GM21737 (cell line): ENCODE results near the gene RING1.

Source experiments
- ATAC-seq: cut with Tn5 transposase; IDR thresholded peaks from one replicate; pipeline ENCODE4 v1.9.1; 2021; ENCODE audit warnings: mild to moderate bottlenecking, moderate library complexity; ENCODE audit not compliant: unreplicated experiment

The RING1 gene

DNA sequence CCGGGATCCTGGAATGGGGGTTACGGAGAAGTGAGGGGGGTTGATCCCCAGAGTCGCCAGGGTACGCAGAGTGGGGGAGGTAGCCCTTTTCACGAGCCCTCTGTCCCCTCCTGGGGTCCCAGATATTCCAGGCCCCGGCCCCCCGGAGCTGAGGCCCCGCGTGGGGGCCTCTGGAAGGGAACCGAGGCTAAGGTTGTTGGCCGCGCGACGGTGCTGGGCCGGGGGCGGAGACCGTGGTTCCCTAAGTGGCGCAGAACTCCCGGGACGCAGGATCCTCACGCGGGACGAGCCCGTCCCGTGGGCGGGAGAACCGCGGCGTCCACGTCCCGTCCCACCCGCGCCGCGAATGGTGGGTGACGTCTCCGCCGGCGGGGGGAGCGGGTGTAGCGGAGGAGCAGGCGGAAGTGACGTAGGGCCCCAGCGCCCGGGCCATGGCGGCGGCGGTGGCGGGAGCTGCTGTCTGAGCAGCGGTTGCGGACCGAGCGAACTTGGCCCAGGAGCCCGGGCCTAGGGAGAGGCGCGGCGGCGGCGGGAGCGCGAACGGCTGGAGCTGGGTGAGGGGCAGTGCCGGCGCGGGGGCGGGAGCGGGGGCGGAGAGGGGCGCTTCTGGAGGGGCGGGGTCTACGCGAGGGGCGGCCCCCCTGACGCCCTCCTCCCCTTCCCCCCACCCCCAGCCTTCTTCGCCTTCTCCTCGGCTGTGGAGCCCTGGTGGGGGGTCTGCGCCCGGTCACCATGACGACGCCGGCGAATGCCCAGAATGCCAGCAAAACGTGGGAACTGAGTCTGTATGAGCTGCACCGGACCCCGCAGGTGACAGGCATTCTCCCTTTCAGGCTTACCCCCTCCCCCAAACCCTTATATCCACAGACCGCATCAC, at the start of gene RING1:
RING1 (plus strand) TSS at position 410 of the 877 bp plus-strand sequence; CDS start at position 733, 323 bp downstream.
- no peak for ATAC-seq

DNA sequence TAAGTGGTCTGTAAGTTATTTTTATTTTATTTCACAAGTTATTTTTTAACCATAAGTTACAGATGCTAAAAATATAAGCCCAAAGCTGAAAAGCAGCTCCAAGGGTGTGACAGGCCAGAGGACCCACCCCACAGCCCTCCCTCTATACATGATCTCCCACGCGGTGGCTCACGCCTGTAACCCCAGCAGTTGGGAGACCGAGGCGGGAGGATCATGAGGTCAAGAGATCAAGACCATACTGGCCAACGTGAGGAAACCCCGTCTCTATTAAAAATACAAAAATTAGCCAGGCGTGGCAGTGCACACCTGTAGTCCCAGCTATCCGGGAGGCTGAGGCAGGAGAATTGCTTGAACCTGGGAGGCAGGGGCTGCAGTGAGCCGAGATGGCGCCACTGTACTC, 48.2 kb upstream of the RING1 start:
- no peak for ATAC-seq

- ATAC-seq = no peak
These were observed 47.5 kb upstream of the RING1 start for GRCh38 chr6:33160728-33161344.

GRCh38 chr6:33161354-33162331, 46.7 kb upstream of the RING1 start:
- ATAC-seq = peak; percentile 73

GRCh38 chr6:33163540-33163939, 44.8 kb upstream of the RING1 start:
- ATAC-seq = no peak

- ATAC-seq = no peak
These were observed 44.1 kb upstream of the RING1 start for GRCh38 chr6:33164176-33164575.

GRCh38 chr6:33164665-33165373, 43.5 kb upstream of the RING1 start:
- no peak for ATAC-seq

DNA sequence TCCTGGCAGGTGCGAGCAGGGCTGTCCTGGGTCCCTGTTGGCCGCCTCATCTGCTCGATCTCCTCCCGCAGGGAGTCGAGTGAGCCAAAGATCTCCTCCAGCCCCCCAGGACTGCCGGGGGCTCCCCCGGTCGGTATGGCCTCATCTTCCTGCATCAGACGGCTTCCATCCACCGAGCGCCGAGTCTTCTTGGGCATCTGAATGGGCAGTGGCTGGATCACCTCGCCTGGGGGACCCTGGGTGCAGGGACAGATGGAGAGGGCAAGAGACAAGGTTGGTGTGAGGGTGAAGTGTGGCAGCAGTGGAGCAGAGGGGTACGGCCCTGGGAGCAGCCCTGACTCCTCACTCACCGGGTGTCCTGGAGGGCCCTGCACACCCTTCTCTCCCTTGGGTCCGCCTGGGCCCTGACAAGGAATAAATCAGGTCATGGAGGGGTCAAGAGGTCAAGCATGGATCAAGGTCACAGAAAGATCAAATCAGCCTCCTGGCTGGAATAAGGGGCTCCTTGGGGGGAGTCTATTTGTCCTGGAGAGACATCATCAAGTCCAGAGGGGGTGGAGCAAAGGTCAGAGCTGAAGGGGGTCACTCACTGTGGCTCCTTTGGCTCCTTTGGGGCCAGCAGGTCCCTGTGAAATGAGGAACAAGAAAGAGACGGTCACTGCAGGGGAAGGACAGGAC, 42.6 kb upstream of the RING1 start:
- no peak for ATAC-seq

DNA sequence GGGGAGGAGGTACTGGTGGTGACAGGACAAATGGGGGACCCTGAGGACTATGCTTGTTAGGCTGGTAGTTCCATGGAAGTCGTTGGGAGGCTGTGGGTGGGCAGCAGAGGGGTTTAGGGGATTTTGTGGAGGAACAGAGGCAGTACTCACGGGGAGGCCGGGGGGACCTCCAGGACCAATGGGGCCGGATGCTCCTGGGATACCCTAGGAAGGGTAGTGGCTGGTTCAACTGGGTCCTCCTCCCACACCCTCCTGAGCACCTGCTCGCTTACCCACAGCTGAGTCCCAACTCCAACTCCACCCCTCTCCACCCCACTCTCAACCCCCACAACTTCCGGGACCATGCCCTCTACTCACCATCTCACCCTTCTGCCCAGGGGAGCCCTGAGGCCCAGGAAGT, 41.9 kb upstream of the RING1 start:
- no peak for ATAC-seq

DNA sequence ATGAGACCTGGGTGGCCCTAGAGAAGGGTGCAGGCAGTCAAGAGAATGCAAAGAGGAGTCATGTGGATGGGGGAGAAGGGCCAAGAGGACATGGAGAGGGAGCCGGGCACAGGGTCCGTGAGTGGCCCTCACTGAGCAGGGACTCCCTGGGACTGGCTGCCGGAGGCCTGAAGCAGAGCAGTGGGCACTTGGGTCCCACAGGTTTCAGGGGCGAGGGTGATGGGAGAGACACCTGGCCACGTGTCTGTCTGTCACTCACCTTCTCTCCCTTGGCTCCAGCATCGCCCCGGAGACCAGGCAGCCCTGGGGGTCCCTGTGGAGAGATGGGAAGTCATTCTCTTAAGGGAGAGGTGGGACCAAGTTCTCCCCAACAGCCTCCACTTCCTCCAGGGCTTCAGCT, 41.5 kb upstream of the RING1 start:
- no peak for ATAC-seq

DNA sequence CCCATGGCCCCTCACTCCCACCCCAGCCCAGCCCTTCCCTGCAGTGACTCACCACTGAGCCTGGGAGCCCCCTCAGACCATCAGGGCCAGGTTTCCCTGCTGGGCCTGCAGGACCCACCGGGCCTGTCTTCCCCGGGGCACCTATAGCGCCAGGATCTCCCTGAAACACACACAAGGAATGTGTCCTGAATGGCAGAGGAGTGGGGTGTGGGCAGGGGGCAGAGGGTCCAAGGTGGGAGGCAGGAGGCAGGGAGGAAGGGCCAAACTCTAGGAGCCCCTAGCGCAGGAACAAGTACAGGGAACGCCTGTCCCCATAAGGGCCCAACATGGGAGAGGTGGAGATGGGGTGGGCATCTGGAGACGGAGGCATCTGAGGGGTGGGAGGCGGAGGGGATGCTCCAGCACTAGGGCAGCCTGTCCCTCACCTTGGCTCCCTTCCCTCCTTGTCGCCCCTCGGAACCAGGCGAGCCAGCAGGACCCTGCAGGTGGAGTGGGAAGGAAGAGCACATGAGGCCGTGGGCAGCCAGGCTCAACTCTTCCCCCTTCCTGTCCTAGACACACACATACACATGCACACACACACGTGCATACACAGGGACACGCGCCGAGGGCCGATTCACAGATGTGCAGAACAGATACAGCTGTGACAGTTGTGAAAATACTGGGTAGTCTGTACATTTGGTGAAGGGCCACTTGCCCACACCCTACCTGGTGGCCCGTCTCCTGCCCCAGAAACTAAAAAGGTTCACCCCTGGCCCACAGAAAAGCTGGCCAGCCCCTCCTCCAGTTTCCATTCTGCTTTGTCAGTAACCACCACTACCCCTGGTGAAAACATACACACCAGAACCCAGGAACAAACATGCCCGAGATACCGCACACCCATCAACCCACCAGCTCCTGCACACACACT, 40.7 kb upstream of the RING1 start:
- no peak for ATAC-seq

DNA sequence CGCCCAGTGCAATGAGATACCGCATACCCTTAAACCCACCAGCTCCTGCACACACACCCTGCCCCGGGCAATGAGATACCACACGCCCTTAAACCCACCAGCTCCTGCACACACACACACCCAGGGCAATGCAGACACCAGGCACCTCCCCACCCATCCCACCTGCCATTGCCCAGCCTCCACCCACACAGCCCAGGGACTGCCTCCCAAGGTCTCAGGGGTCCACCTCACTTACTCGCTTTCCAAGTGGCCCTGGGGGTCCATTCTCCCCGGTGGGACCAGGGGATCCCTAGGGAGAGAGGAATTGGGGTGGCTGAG, 40.1 kb upstream of the RING1 start:
- ATAC-seq = no peak

- ATAC-seq = no peak
These were observed 39.7 kb upstream of the RING1 start for GRCh38 chr6:33168639-33169038.

- ATAC-seq = no peak
These were observed 38.8 kb upstream of the RING1 start for GRCh38 chr6:33169291-33170175.

DNA sequence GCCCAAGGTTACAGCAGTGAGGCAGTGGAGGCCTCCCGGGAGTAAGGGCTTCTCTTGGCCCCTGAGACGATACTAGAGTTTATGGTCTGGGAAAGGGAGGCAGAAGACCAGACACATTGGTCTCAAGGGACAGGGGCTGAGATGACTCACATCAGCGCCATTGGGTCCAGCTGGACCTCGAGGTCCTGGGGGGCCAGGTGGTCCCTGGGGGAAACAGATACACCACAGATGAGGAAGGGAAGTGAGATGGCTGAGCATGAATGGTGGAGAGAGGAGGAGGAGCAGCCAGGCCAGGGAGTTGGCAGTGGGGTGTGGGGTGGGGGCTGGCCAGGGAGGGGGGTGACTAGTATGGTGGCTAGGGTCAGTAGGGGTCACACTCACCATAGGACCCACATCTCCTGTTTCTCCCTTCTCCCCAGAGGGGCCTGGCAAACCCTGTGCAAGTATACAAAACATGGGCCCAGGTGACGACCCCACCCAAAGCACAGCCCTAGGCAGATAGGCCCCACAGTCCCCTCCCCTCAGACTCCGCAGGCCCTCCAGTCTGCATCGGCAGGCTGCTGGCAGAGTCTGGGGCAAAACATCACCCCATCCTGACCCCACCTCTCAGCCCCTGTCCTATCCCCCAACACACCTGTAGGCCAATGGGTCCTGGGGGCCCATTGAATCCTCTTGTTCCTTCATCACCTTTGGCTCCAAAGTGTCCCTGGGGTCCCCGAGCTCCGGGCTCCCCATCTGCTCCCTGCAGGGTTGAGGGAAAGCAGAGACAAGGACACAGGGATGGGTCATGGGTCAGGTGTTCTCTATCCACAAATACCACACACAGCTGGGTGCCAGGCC, 37.9 kb upstream of the RING1 start:
- no peak for ATAC-seq

DNA sequence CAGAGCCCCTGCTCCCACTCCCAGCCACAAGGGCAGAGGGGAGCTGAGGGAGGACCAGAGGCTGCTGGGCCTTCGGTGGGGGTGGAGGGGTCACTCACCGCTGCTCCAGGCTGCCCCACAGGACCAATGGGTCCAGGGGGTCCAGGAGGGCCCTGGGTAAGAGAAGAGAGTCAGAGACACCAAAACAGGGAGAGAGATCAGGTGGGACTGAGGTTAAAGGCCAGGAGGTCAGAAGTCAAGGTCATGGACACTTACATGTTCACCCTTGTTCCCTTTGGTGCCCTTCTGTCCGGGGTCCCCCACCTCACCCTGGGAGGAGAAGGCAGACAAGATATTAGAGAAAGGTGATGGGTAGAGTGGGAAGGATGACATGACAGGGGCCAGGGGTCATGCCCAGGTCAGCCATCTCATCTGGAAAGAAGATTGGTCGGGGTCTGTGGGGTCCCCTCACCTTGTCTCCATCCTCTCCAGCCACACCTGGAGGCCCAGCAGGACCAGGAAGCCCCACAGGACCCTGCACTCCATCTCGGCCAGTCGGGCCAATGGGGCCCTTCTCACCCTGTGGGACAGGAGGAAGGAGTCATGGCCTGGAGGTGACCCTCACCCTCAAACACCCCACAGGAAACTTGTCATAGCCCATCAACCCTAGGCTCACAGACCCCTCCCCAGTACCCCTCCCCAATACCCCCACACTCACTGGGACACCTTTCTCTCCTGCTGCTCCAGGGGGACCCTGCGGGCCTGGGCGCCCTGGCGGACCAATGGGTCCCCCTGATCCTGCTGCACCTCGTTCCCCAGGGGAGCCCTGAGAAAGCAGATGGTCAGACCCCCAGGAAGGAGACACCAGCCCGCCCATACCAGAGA, 37.1 kb upstream of the RING1 start:
- no peak for ATAC-seq
